Activated CD4-positive, CD25-positive, alpha-beta regulatory T cell treated with anti-CD3 and anti-CD28 coated beads, Interleukin-2, amount 50 U/mL, for 72 hours (primary cell): Measurements from ENCODE around the gene LCN2.

Source experiments
- DNase-seq: peaks from one replicate; pipeline ENCODE4 v3.0.0; 2021

Gene LCN2

GRCh38 chr9:128151309-128152132, 2.3 kb downstream of the LCN2 start:
- DNase-seq = no peak

DNA sequence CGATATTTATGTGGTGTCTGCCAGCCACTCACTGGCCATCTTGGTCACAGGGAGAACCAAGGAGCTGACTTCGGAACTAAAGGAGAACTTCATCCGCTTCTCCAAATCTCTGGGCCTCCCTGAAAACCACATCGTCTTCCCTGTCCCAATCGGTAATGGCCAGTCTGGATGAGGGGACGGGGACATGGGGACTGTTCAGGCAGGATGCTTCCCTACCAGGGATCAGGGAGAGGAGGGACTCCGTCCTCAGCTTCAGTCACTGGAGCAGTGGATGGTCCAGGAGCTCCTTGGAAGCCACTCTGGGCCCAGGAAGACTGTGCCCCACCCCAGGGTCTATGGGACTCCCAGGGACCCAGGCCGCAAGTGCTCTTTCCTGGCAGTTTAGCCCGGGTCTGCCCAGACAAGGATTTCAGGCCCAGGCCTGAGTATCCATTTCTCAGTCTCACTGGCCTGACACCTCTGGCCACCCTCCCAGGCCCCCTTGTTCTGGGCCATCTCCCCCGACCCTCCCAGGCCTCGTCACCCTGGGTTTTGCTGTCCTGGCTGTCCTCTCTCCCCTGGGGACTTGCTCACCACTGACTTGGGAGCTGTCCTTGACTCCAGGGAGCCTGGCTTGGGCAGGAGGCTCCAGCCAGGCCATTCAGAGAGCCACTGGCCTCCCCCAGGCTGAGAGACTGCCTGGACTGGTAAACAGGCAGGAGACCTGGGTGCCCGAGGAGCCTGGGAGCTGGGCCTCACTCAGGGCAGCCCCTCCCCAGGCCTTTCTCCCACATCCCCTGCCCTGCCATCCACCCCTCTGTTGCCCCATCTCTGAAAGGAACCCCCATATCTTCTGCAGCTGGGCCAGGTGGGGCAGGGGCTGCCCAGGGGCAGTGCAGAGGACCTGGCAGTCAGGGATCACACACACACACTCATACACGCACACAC, 3.1 kb downstream of the LCN2 start:
- DNase-seq = no peak

- no peak for DNase-seq
These were observed 4.0 kb downstream of the LCN2 start for GRCh38 chr9:128153060-128153946.

DNA sequence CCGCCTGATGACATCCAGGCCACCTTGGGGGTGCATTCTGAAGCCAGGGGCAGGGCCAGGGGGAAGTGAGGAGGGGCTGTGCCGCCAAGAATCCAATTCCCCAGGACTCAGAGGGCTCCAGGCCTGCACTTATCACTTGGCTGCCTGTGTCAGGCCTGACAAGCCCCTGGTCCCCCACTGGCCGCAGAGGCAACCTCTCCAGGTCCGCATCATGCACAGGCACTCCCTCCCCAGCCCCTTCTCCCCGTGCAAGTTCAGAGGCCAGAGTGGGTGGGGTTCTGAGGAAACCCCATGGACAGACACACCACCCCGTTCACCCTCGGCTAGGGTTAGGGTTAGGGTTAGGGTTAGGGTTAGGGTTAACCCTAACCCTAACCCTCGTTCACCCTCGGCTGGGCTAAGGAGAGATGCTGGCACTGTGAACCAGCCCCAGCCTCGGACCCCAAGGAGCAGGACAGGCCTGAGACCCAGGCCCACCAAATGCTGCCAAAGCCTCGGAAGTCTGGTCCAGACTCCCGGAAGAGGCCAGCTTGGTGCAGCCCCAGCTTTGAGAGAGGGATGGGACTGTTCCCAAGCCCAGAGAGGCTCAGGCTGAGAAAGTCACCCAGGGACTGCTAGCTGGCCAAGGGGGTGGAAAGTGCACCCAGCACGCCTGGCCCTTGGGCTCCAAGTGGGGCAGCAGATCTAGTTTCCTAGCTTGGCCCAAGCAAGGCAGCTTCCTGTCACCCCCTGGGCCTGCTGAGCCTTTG, 4.9 kb downstream of the LCN2 start:
- DNase-seq = no peak

- no peak for DNase-seq
These were observed 6.7 kb downstream of the LCN2 start for GRCh38 chr9:128155736-128156500.

DNA sequence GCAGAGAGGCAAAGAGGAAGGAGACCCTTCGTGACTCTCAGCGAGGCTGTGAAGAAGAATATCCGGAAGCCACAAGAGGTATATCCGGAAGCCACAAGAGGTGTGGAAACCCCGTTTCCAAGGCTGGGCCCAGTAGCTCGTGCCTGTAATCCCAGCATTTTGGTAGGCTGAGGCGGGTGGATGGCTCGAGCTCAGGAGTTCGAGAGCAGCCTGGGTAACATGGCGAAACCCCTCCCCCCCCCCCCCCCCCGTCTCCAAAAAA, 10.2 kb downstream of the LCN2 start:
- DNase-seq = peak; percentile 44

- DNase-seq = peak; percentile 96
These were observed 10.7 kb downstream of the LCN2 start, which contains the start of gene BBLN for GRCh38 chr9:128159784-128160602. TSS of gene BBLN (plus strand) at chr9:128160265. CDS start at chr9:128160408, 143 bp downstream.

DNA sequence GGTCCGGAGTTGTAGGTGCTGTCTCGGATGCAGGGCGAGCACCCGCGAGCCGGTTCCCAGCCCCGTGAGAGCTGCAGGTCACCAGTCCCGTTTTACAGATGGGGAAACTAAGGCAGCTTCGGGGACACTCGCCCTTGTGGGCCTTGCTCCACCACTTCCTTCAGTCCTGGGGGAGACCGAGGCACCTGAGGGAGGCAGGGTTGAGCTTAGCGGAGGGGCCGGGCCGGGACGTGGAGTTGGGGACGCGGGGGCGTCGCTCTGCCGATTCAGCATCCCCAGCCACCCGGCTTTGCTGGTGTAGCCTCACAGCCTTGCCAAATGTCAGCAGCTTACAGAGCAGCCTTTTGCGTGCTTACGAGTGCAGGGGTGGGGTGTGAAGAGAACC, 11.3 kb downstream of the LCN2 start:
- peak; percentile 64 for DNase-seq

- no peak for DNase-seq
These were observed 12.1 kb downstream of the LCN2 start for GRCh38 chr9:128161215-128161902.

- DNase-seq = no peak
These were observed 13.2 kb downstream of the LCN2 start for GRCh38 chr9:128162215-128163026.

GRCh38 chr9:128163027-128163515, 13.8 kb downstream of the LCN2 start:
- DNase-seq = no peak

DNA sequence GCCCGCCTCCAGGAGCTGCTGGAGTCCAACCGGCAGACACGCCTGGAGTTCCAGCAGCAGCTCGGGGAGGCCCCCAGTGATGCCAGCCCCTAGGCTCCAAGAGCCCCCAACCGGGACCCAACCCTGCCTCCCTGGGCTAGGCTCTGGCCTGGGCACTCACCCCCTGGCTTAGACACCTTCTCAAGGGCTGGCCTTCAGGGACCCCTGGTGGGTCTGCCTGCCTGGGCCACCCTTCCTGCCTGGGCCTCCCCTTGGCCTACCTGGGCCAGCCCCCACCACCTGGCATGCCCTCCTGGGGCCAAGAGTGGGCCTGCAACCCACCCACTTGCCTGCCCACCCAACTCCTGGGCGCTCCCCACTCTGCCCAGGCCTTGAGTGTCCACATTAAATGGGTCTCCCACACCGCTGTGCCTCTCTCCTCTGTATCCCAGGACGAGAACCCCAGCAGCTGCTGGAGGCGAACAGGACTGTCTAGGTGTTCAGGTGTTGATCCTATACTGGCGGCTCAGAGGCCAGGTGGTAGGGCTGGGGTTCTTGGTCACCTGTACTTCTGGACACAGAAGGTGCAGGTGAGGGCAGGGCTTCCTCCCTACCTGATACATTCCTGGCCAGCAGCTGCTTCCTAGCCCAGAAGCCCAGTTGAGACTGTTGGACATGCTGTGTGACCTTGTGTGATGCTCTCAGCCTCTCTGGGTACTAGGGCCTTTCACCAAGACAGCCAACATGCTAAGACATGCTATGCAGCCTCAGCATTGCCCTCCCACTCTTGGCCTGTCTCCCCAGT, 14.5 kb downstream of the LCN2 start:
- no peak for DNase-seq

DNA sequence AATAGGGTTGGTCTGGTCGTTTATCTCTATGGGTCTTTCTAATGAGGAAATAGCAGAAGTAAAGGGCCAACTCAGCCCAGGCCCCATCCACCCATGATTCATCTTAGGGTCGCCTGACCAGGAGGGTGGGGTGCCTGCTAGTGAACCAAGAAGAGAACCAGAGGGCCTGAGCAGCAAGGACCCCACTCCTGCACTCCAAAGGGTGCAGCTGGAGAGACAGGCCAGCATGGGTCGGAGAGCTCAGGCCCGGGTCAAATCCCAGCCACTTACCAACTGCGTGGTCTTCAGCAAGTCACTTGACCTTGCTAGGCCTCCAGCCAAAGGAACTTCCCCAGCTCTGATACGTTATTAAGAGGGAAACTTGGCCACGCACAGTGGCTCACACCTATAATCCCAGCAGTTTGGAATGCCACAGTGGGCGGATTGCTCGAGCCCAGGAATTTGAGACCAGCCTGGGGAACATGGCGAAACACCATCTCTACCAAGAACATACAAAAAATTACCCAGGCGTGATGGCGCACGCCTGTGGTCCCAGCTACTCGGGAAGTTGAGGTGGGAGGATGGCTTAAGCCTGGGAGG, 15.1 kb downstream of the LCN2 start:
- no peak for DNase-seq

GRCh38 chr9:128166169-128166568, 16.9 kb downstream of the LCN2 start:
- DNase-seq = no peak

GRCh38 chr9:128167209-128167608, 18.0 kb downstream of the LCN2 start:
- DNase-seq = no peak

- no peak for DNase-seq
These were observed 19.6 kb downstream of the LCN2 start for GRCh38 chr9:128168731-128169308.

- no peak for DNase-seq
These were observed 20.2 kb downstream of the LCN2 start for GRCh38 chr9:128169492-128169891.
